GM12872 (cell line): ENCODE measurements around the gene CRISP1.

Source experiments
- TF ChIP-seq, protein P1 (sequence below): IDR thresholded peaks from 3 replicates; pipeline ENCODE4 v1.5.1; 2011; ENCODE audit warnings: low read depth, mild to moderate bottlenecking, low read length, moderate library complexity; ENCODE audit not compliant: insufficient read depth

CRISP1 gene

DNA sequence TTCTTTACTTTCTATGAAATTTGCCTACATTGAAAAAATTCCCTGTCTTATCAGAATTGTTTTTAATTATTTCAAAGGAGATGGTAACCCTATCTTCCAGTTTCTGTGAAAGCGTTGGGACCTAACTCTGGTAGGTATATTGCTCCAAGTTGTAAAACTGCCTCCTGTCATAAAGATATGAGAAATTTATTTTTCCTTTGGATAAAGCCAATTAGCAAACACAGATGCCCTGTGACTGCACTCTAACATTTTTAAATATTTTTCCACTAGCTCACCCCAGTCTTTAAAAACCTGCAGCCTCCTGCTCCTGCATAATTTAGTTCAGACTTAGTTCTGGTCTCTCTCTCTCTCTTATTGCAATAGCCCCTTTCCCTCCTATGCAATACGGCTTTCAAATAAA is 39.0 kb upstream of the CRISP1 start:
- TF ChIP-seq, protein P1, sequence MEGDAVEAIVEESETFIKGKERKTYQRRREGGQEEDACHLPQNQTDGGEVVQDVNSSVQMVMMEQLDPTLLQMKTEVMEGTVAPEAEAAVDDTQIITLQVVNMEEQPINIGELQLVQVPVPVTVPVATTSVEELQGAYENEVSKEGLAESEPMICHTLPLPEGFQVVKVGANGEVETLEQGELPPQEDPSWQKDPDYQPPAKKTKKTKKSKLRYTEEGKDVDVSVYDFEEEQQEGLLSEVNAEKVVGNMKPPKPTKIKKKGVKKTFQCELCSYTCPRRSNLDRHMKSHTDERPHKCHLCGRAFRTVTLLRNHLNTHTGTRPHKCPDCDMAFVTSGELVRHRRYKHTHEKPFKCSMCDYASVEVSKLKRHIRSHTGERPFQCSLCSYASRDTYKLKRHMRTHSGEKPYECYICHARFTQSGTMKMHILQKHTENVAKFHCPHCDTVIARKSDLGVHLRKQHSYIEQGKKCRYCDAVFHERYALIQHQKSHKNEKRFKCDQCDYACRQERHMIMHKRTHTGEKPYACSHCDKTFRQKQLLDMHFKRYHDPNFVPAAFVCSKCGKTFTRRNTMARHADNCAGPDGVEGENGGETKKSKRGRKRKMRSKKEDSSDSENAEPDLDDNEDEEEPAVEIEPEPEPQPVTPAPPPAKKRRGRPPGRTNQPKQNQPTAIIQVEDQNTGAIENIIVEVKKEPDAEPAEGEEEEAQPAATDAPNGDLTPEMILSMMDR, result no peak

GRCh38 chr6:49902856-49903255 is 36.5 kb upstream of the CRISP1 start:
- TF ChIP-seq, protein P1, result no peak

DNA sequence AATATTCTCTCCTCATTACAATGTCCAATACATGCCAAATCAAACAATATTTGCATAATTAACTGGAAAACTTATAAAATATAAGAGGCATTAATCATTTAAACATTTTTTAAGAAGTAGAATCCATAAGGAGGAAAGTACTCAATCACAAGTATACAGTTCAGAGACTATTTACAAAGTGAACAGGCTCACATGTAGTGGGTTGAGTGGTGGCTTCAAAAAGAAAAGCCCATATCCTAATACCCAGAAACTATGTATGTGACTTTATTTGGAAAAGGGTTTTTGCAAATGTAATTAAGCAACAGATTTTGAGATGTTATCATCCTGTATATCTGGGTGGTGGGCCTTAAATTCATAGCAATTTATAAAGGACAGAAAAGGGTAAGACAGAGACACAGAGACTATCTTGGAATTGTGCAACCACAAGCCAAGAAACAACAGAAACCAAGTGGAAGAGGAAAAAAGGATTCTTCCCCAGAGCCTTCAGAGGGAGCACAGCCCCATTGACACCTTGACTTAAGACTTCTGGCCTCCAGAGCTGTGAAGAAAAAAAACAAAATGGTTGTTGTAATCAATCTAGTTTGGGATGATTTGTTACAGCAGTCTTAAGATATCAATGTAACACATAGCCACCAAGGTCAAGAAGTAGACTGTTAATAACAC is 32.7 kb upstream of the CRISP1 start:
- TF ChIP-seq, protein P1, result no peak

DNA sequence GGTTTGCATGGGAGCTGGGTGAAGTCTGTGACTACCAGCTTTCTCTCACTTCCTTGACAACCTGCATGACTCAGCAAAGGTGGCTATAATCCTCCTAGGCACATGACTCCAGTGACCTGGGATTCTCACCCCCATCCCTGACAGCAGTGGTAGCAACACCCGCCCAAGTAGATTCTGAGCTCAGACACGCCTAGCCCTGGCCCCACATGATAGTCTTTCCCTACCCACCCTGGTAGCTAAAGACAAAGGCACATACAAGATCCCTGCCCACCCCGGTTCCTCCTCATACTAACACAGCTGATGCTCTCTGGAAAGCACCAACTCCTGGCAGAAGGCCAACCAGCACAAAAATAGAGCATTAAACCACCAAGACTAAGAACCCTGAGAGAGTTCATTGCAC is 25.9 kb upstream of the CRISP1 start:
- TF ChIP-seq, protein P1, result no peak

- TF ChIP-seq, protein P1, result no peak
Measured at GRCh38 chr6:49890988-49891387, 24.7 kb upstream of the CRISP1 start.

- TF ChIP-seq, protein P1, result no peak
Measured at GRCh38 chr6:49888742-49889431, 22.6 kb upstream of the CRISP1 start.

GRCh38 chr6:49868951-49869529 is 2.7 kb upstream of the CRISP1 start:
- TF ChIP-seq, protein P1, result no peak
